Activated CD4-positive, alpha-beta T cell treated with anti-CD3 and anti-CD28 coated beads, Interleukin-2, amount 10 ng/mL, durations not matched to agents 24 days and 14 days (primary cell): Measurements from ENCODE around the gene CACNA2D3. TPM values are rescaled to one million over a fixed set of nuclear protein-coding genes. Genes with fewer than 3 reads are reported as not detected.

Source experiments
- DNase-seq: peaks from one replicate; pipeline ENCODE4 v3.0.0; 2022
- H3K27ac Mint-ChIP-seq: one replicate; pipeline ENCODE4 v1.8.0; 2022; ENCODE audit warnings: mild to moderate bottlenecking, mixed read lengths
- H3K27me3 Mint-ChIP-seq: one replicate; pipeline ENCODE4 v1.8.0; 2022; ENCODE audit warnings: mixed read lengths
- H3K36me3 Mint-ChIP-seq: one replicate; pipeline ENCODE4 v1.8.0; 2022; ENCODE audit warnings: low read depth, mild to moderate bottlenecking, mixed read lengths
- H3K4me1 Mint-ChIP-seq: one replicate; pipeline ENCODE4 v1.8.0; 2021; ENCODE audit warnings: mixed read lengths
- H3K4me3 Mint-ChIP-seq: one replicate; pipeline ENCODE4 v1.8.0; 2022; ENCODE audit warnings: mild to moderate bottlenecking, moderate library complexity, mixed read lengths
- H3K9me3 Mint-ChIP-seq: one replicate; pipeline ENCODE4 v1.8.0; 2021; ENCODE audit warnings: mixed read lengths
- intact Hi-C: fragments of 100-400 bp; cut with micrococcal nuclease; formaldehyde crosslinking; loops from one replicate; pipeline ENCODE4 v1.15.1; 2023
- total RNA-seq: library from RNA; stranded (reverse); gene quantifications from 2 replicates; pipeline ENCODE4 v1.2.3, GENCODE V29; 2022

CACNA2D3 gene
- total RNA-seq, 1 donor from 2014 or later: not detected

DNA sequence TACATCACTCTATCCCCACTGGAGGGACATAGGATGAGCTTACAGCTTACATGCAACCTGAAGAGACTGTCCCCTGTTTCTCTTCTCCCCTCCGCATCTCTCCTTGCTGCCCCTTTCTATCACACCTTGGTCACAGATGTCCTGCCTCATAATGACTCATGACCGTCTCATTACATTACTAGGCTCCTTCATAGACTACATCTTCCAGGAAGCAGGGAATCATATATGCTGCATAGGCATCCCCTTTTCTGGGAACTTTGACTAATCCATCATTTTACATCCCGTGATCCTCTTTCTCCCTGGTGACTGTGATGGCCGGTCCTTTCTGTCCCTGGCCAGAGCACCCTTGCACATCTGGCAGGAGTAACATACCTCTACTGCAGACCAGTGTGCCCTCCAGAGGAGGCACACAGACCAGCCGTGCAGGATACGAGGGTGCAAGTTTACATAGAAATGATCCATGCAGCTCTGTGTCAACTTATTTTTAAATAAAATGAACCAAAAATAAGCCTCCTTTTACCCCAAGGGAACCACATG, 188.9 kb downstream of the CACNA2D3 start:
- no peaks in the 10 kb centered on the region for H3K36me3 Mint-ChIP-seq
- no peaks in the 10 kb centered on the region for H3K27me3 Mint-ChIP-seq
- H3K4me1 Mint-ChIP-seq: no peaks in the 10 kb centered on the region
- intact Hi-C loops: no loop called here
- H3K4me3 Mint-ChIP-seq: no peak overlapping the region
- no peak for DNase-seq
- H3K27ac Mint-ChIP-seq: no peak overlapping the region
- H3K9me3 Mint-ChIP-seq: no peaks in the 10 kb centered on the region

DNA sequence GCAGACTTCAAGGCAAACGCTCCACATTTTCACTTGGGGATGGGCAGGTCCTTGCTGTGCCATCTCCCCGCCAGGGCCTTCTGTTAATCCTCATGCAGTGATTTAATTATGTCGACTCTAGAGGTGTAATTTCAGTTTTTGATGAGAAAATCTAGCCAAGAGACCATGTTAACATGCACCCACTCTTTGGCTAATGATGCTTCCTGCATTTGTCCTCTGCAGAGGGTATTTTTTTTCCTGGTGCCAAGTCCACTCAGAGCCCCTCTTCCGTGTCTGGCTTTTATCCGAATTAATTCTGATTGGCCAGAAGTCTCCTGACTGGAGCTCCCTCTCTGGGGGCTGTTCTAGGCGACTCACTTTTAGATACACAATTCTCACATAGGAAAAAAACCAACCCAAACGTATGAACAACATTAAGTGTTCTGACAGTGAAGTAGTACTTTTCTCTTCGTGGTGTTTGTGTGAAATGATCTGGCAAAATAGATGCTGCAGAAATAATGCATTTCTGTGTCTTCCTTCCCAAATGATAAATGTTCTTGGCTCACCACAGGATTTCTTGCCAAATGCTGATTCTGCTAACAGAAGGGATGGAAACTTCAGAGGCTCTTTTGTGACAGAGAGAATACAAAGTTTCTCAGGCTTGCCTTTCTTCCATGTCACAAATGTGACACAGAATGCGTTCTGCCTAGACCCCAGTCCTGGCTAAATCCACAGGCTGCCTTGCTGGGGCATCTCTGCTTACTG, 190.0 kb downstream of the CACNA2D3 start:
- Mint-ChIP-seq H3K27me3 (no peaks in the 10 kb centered on the region), H3K4me3 (no peak overlapping the region), H3K36me3 (no peaks in the 10 kb centered on the region), H3K27ac (no peak overlapping the region), H3K4me1 (no peaks in the 10 kb centered on the region), H3K9me3 (no peaks in the 10 kb centered on the region)
- no peak for DNase-seq
- intact Hi-C loops: no loop called here

DNA sequence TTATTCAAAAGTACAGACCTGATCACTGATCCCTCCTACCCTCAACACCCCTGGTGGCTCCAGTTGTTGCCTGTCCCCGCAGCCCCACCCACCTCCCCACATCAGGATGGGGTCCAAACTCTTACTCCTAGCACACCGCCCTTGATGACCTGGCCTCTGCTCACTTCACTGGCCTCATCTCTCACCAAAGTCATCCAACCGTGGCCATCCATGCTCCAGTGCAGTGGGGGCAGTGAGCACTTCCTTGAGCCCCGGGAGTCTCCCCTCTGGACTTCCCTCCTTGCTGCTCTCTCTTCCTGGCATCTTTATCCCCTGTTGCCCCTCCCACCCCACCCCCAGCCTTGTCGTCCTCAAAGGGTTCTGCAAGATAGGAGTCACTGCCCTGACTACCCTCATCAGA, 191.1 kb downstream of the CACNA2D3 start:
- H3K27me3 Mint-ChIP-seq: no peaks in the 10 kb centered on the region
- intact Hi-C loops: no loop called here
- no peak for DNase-seq
- no peaks in the 10 kb centered on the region for H3K4me1 Mint-ChIP-seq
- no peak overlapping the region for H3K27ac Mint-ChIP-seq
- no peaks in the 10 kb centered on the region for H3K9me3 Mint-ChIP-seq
- no peaks in the 10 kb centered on the region for H3K36me3 Mint-ChIP-seq
- H3K4me3 Mint-ChIP-seq: no peak overlapping the region

DNA sequence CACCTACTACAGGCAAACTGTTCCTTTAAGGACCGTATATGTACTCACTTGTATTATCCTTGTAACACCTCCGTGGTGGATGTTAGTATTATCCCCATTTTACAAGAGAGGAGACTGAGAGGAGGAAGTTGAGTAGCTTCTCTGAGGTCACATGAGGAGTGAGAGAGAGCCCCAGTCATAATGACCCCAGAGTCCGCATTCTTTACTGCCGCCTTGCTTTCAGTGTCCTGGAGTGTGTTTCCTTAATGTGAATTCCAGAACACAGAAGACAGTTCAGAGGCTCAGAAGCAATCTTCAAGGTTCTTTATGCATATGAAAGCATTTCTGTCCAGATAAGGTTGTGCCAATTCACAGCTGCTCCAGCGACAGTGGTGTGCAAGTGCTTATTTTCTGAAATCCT, 199.2 kb downstream of the CACNA2D3 start:
- Mint-ChIP-seq H3K27me3 (no peaks in the 10 kb centered on the region), H3K9me3 (no peaks in the 10 kb centered on the region), H3K4me1 (no peaks in the 10 kb centered on the region), H3K4me3 (no peak overlapping the region), H3K36me3 (no peaks in the 10 kb centered on the region), H3K27ac (no peak overlapping the region)
- intact Hi-C loops: no loop called here
- no peak for DNase-seq

DNA sequence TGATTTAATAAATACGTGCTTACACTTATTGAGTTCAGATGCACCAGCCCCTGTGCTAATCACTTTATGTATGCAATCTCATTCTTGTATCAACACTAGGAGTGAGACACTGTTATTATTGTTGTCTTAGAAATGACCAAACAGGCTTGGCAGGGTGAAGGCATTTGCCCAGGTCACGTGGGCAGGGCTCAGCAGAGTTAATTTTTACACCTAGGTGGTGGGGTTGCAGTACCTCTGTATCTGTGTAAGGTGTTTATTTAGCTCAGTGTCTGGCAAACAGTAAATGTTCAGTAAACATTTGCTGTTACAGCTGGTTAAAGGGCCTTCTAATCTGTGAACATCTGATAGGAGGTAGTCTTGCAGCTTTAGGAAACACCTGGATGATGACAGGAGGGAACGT, 200.0 kb downstream of the CACNA2D3 start:
- no peaks in the 10 kb centered on the region for H3K4me1 Mint-ChIP-seq
- H3K27ac Mint-ChIP-seq: no peak overlapping the region
- no peak overlapping the region for H3K4me3 Mint-ChIP-seq
- H3K36me3 Mint-ChIP-seq: no peaks in the 10 kb centered on the region
- H3K27me3 Mint-ChIP-seq: no peaks in the 10 kb centered on the region
- intact Hi-C loops: no loop called here
- H3K9me3 Mint-ChIP-seq: no peaks in the 10 kb centered on the region
- DNase-seq: no peak

DNA sequence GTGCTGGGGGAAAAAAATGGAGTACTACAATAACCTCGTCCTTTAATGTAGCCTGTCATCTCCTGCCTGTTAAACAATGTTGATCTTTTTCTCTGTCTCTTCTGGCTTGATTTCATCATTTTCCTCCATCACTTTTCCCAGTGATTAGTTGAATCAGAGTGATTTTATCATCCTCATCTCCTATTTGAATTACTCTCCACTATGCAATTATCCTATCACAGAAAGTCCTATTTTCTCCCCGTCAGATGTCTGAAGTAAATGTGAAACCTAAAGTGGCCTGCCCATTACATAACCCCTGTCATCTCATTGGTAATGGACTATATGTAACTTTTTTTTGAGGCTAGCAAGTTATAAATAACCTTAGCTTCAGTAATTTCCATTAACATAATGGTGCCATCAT, 201.8 kb downstream of the CACNA2D3 start:
- no peaks in the 10 kb centered on the region for H3K36me3 Mint-ChIP-seq
- intact Hi-C loops: no loop called here
- no peak overlapping the region for H3K27ac Mint-ChIP-seq
- H3K4me3 Mint-ChIP-seq: no peak overlapping the region
- DNase-seq: no peak
- no peaks in the 10 kb centered on the region for H3K4me1 Mint-ChIP-seq
- no peaks in the 10 kb centered on the region for H3K9me3 Mint-ChIP-seq
- H3K27me3 Mint-ChIP-seq: no peaks in the 10 kb centered on the region

DNA sequence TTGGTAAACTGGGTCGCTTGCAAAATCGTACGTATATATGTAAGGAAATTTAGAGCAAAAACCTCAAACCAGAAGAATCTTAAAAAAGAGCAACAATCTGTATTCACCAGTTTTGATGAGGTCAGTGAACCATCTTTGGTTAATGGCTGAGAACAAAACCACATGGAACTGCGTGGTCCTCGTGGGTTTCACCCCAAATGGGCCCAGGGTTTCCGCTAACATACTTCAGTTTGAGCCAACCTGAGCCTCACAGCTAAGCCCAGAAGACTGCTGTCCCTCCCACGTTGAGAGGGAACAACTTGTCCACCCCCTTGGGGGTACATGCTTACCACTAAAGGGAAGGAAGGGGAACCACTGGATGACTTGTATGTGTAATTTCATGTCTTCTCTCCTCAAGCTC, 204.6 kb downstream of the CACNA2D3 start:
- no peak overlapping the region for H3K4me3 Mint-ChIP-seq
- no peaks in the 10 kb centered on the region for H3K4me1 Mint-ChIP-seq
- intact Hi-C loops: no loop called here
- no peaks in the 10 kb centered on the region for H3K27me3 Mint-ChIP-seq
- DNase-seq: no peak
- no peak overlapping the region for H3K27ac Mint-ChIP-seq
- no peaks in the 10 kb centered on the region for H3K36me3 Mint-ChIP-seq
- H3K9me3 Mint-ChIP-seq: no peaks in the 10 kb centered on the region

DNA sequence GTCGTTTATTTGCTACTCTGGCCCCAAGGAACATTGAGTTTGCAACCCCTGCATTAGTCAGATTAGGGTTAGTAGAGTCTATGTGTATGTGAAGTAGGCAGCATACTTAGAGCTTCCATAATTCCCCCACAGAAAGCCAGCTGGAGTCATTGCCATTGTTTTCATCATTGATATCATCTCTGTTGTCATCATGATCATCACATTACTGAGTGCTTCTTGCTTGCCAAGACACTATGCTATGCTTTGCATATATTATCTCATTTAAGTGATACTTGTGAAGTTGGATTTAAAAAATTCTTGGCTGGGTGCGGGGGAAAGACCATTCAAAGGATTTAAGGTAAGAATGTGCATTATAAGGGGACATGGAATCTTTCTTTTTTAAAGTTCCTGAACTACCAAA, 209.0 kb downstream of the CACNA2D3 start:
- intact Hi-C loops: no loop called here
- no peaks in the 10 kb centered on the region for H3K4me1 Mint-ChIP-seq
- H3K4me3 Mint-ChIP-seq: no peak overlapping the region
- no peaks in the 10 kb centered on the region for H3K36me3 Mint-ChIP-seq
- no peak overlapping the region for H3K27ac Mint-ChIP-seq
- no peak for DNase-seq
- H3K27me3 Mint-ChIP-seq: no peaks in the 10 kb centered on the region
- H3K9me3 Mint-ChIP-seq: no peaks in the 10 kb centered on the region

DNA sequence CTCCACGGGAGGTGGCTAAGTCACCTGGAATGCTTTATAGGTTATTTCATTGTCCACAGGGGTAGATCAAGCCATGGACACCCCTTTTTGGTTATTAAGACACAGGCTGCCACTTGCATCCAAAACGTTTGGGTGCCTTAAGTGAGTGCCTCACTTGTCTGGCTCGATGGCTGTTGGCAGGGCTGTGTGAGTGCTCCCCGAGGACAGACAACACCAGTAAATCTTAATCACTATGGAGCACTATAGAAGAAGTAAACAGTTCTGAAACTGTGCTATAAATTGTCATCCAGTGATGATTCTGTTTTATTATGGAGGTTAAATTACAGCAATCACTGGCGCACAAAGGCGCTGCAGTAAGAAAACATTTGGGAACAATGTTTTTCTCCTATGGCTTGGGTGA, 215.5 kb downstream of the CACNA2D3 start:
- intact Hi-C loops: no loop called here
- peaks cover 4% of the 10 kb centered on the region for H3K27me3 Mint-ChIP-seq
- no peaks in the 10 kb centered on the region for H3K4me1 Mint-ChIP-seq
- no peak overlapping the region for H3K27ac Mint-ChIP-seq
- H3K9me3 Mint-ChIP-seq: no peaks in the 10 kb centered on the region
- no peak for DNase-seq
- H3K4me3 Mint-ChIP-seq: no peak overlapping the region
- H3K36me3 Mint-ChIP-seq: no peaks in the 10 kb centered on the region

DNA sequence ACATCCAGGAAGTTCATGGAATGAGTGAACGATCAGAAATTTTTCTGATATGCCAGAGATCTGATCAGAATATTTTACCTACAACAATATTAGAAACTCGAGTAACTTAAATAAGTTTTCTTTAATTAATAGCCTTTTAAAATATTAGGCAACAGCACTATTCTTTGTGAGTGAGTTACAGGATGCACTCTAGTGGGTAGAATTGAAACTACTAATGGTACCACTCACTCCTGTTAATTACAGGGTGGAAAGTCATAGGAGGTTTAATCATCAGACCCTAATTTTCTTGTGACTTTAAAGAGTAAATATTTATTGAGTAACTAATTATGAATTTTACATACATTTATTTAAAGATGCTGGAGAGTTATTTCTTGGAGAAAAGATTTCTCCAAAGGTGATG, 217.3 kb downstream of the CACNA2D3 start:
- Mint-ChIP-seq H3K4me3 (no peak overlapping the region), H3K9me3 (no peaks in the 10 kb centered on the region), H3K27me3 (peaks cover 4% of the 10 kb centered on the region), H3K4me1 (no peaks in the 10 kb centered on the region), H3K36me3 (no peaks in the 10 kb centered on the region), H3K27ac (no peak overlapping the region)
- DNase-seq: no peak
- intact Hi-C loops: no loop called here

DNA sequence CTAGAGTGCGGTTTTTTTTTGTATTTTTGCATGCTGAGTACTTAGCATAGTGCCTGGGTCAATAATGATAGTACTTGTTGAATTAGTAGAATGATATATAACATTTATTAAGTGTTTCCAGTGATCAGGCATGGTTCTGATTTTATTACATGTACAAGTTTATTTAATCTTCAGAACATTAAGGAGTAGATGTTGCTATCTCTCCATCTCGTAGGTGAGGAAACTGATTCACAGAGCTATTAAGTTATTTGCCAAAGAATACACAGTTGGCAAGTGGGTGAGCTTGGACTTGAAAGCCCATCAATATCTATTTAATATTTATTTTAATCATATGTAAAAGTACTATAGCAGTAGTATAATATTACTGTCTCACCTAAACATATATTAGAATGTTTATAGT, 219.5 kb downstream of the CACNA2D3 start:
- no peak for DNase-seq
- H3K27ac Mint-ChIP-seq: no peak overlapping the region
- H3K36me3 Mint-ChIP-seq: no peaks in the 10 kb centered on the region
- no peaks in the 10 kb centered on the region for H3K4me1 Mint-ChIP-seq
- intact Hi-C loops: no loop called here
- H3K9me3 Mint-ChIP-seq: no peaks in the 10 kb centered on the region
- H3K4me3 Mint-ChIP-seq: no peak overlapping the region
- H3K27me3 Mint-ChIP-seq: peaks cover 4% of the 10 kb centered on the region

DNA sequence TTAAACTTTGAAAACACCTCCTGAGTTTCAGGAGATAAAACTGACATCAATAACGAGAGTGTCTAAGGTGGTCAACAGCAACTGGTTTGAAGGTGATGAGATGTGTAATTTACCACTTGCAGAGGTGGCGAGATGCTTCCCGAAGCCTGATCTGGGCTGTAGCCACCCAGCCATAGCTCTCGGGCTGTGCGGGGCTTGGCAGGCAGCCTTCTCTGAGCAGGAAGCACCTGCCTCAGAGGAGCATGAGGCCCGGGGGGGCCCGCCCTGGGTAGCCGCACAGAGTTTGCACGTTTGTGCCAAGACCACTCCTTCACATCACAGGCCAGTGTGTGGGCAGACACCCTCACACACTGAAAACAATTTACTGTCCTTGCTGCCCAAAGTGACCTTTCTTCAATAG, 220.3 kb downstream of the CACNA2D3 start:
- intact Hi-C loops: no loop called here
- Mint-ChIP-seq H3K9me3 (no peaks in the 10 kb centered on the region), H3K36me3 (no peaks in the 10 kb centered on the region), H3K4me1 (no peaks in the 10 kb centered on the region), H3K27me3 (peaks cover 4% of the 10 kb centered on the region), H3K4me3 (no peak overlapping the region), H3K27ac (no peak overlapping the region)
- no peak for DNase-seq

DNA sequence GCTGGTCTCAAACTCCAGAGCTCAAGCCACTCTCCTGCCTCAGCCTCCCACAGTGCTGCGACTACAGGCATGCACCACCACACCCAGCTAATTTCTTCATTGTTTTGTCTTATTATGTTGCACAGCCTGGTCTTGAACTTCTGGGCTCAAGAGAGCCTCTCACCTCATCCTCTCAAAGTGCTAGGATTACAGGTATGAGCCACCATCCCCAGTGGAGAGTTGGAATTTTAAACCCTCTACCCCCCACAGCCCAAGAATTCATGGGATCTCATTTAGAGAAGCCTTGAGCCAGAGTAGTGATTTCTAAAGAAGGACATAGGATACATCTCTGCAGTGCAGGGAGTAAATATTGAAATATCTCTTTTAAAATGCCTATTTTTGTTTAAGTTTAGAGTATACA, 221.1 kb downstream of the CACNA2D3 start:
- no peaks in the 10 kb centered on the region for H3K36me3 Mint-ChIP-seq
- no peaks in the 10 kb centered on the region for H3K4me1 Mint-ChIP-seq

DNA sequence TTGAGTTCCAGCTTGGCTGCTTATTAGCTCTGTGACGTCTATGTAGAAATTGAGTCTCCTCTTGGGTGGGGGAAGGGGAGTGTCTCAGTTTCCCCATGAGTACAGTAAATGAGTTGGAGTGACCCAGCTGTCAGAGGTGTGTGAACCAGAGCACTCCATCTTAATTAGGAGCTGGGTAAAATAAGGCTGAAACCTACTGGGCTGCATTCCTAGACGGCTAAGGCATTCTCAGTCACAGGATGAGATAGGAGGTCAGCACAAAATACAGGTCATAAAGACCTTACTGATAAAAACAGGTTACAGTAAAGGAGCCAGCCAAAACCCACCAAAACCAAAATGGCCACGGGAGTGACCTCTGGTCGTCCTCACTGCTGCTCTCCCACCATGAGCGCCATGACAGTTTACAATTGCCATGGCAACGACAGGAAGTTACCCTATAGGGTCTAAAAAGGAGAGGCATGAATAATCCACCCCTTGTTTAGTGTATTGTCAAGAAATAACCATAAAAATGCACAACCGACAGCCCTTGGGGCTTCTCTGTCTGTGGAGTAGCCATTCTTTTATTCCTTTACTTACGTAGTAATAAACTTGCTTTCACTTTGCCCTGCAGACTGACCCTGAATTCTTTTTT, 222.4 kb downstream of the CACNA2D3 start:
- Mint-ChIP-seq H3K27me3 (peaks cover 4% of the 10 kb centered on the region), H3K27ac (no peak overlapping the region), H3K36me3 (no peaks in the 10 kb centered on the region), H3K9me3 (no peaks in the 10 kb centered on the region), H3K4me3 (no peak overlapping the region), H3K4me1 (no peaks in the 10 kb centered on the region)
- DNase-seq: no peak
- intact Hi-C loops: no loop called here

More for the DNA sequence above, 221.1 kb downstream of the CACNA2D3 start:
- Mint-ChIP-seq H3K27ac (no peak overlapping the region), H3K27me3 (peaks cover 4% of the 10 kb centered on the region), H3K9me3 (no peaks in the 10 kb centered on the region), H3K4me3 (no peak overlapping the region)
- no peak for DNase-seq
- intact Hi-C loops: no loop called here
